ENCODE results near the gene ZNF594. TPM values are rescaled to one million over a fixed set of nuclear protein-coding genes. Genes with fewer than 3 reads are reported as not detected.
A peak's percentile ranks its signal among the peaks of the same experiment; 100 is the strongest.
"Not testable (repeated sequence)": the region's sequence is repeated elsewhere in the genome, so short reads cannot be mapped to it uniquely, and the experiment has no call there.

The ZNF594 gene
- total RNA-seq, 2 donors from 2014 or later = 4.7 to 4.8 TPM

- Histone ChIP-seq H3K9me3 (no peaks in the 10 kb centered on the region), H3K4me3 (no peak overlapping the region), H3K36me3 (peaks cover 20% of the 10 kb centered on the region), H3K27ac (no peak overlapping the region), H3K4me1 (no peaks in the 10 kb centered on the region), H3K27me3 (no peaks in the 10 kb centered on the region)
- TF ChIP-seq CTCF (IDR thresholded peaks at IDR 0.05) = no peak
- no peak for DNase-seq (ENCODE audit: low spot score)
These were observed 27.9 kb upstream of the ZNF594 start for GRCh38 chr17:5219536-5219935.

- H3K36me3 ChIP-seq = peaks cover 20% of the 10 kb centered on the region
- not testable (repeated sequence) for H3K9me3 ChIP-seq; DNase-seq (ENCODE audit: low spot score); H3K27ac ChIP-seq; H3K4me1 ChIP-seq; H3K27me3 ChIP-seq; H3K4me3 ChIP-seq
These were observed 25.9 kb upstream of the ZNF594 start for GRCh38 chr17:5217562-5217961.

- no peak for TF ChIP-seq CTCF (IDR thresholded peaks at IDR 0.05)
- Histone ChIP-seq H3K36me3 (peaks cover 13% of the 10 kb centered on the region), H3K27ac (peak overlapping the region in 1 of 2 donors; percentile 45), H3K4me1 (no peaks in the 10 kb centered on the region), H3K9me3 (no peaks in the 10 kb centered on the region), H3K27me3 (no peaks in the 10 kb centered on the region), H3K4me3 (no peak overlapping the region)
- DNase-seq (ENCODE audit: low spot score) = no peak
These were observed 19.8 kb upstream of the ZNF594 start for GRCh38 chr17:5211458-5211857.

GRCh38 chr17:5210614-5211252, 19.1 kb upstream of the ZNF594 start:
- no peak overlapping the region for H3K4me3 ChIP-seq
- DNase-seq (ENCODE audit: low spot score) = no peak
- peaks cover 9% of the 10 kb centered on the region for H3K36me3 ChIP-seq
- TF ChIP-seq CTCF (IDR thresholded peaks at IDR 0.05) = no peak
- peak overlapping the region in 1 of 2 donors; percentile 45 for H3K27ac ChIP-seq
- H3K4me1 ChIP-seq = no peaks in the 10 kb centered on the region
- no peaks in the 10 kb centered on the region for H3K27me3 ChIP-seq
- H3K9me3 ChIP-seq = no peaks in the 10 kb centered on the region

- Histone ChIP-seq H3K27ac (no peak overlapping the region), H3K27me3 (no peaks in the 10 kb centered on the region), H3K36me3 (peaks cover 2% of the 10 kb centered on the region), H3K4me1 (no peaks in the 10 kb centered on the region), H3K4me3 (no peak overlapping the region), H3K9me3 (no peaks in the 10 kb centered on the region)
- TF ChIP-seq CTCF (IDR thresholded peaks at IDR 0.05) = no peak
- DNase-seq (ENCODE audit: low spot score) = no peak
These were observed 18.4 kb upstream of the ZNF594 start for GRCh38 chr17:5210091-5210490.

GRCh38 chr17:5209396-5209795, 17.7 kb upstream of the ZNF594 start:
- H3K27me3 ChIP-seq = no peaks in the 10 kb centered on the region
- no peaks in the 10 kb centered on the region for H3K9me3 ChIP-seq
- H3K36me3 ChIP-seq = no peaks in the 10 kb centered on the region
- H3K27ac ChIP-seq = no peak overlapping the region
- H3K4me3 ChIP-seq = no peak overlapping the region
- no peak for DNase-seq (ENCODE audit: low spot score)
- H3K4me1 ChIP-seq = no peaks in the 10 kb centered on the region
- TF ChIP-seq CTCF (IDR thresholded peaks at IDR 0.05) = no peak
